Caco-2 (cell line): ENCODE measurements around the gene HAUS2. TPM values are rescaled to one million over a fixed set of nuclear protein-coding genes. Genes with fewer than 3 reads are reported as not detected.

Experiments used
- BruUV-seq: library from RNA; stranded (reverse); fragments of 400-500 nt; replicated peaks from 2 replicates; lab custom pipeline; 2021; lab: Mats Ljungman, UMichigan
- CTCF ChIA-PET: fragments of 300-600 bp; sonication (Branson Sonifier 250); formaldehyde crosslinking; loops from one replicate; lab custom pipeline; 2022; ENCODE audit warnings: antibody characterized with exemption; lab: Charles Lee
- POLR2A ChIA-PET: fragments of 300-600 bp; sonication (Branson Sonifier 250); formaldehyde crosslinking; loops from one replicate; lab custom pipeline; 2022; ENCODE audit warnings: antibody characterized with exemption; lab: Charles Lee
- DNase-seq, 2 experiments: peaks; one replicate each; pipeline versions ENCODE4 v3.0.0 to v3.0.0-alpha.2; 2020 to 2022
- H3K27me3 ChIP-seq: replicated peaks from 2 replicates; pipeline ENCODE4 v1.6.0; 2011; ENCODE audit warnings: low read length; ENCODE audit not compliant: control insufficient read depth, insufficient read depth
- H3K36me3 ChIP-seq: 2 replicates; pipeline ENCODE4 v1.5.1; 2011; ENCODE audit warnings: low read length; ENCODE audit not compliant: control insufficient read depth, insufficient read depth
- H3K4me1 ChIP-seq: fragments of 250-450 bp; sonication (Bioruptor Pico); 2 replicates; pipeline ENCODE4 v1.5.1; 2020; ENCODE audit warnings: mild to moderate bottlenecking
- H3K4me3 ChIP-seq: 2 replicates; pipeline ENCODE4 v1.5.1; 2011; ENCODE audit warnings: low read depth, mild to moderate bottlenecking, control low read depth, low read length
- H3K9me3 ChIP-seq: fragments of 250-450 bp; sonication (Bioruptor Pico); 2 replicates; pipeline ENCODE4 v1.5.1; 2020; ENCODE audit warnings: mild to moderate bottlenecking, moderate library complexity
- H3K27ac Mint-ChIP-seq: one replicate; pipeline ENCODE4 v1.8.0; 2022; ENCODE audit warnings: mixed read lengths; ENCODE audit not compliant: unreplicated experiment
- H3K27me3 Mint-ChIP-seq: one replicate; pipeline ENCODE4 v1.8.0; 2022; ENCODE audit warnings: mixed read lengths; ENCODE audit not compliant: insufficient read depth, unreplicated experiment
- H3K36me3 Mint-ChIP-seq: one replicate; pipeline ENCODE4 v1.8.0; 2022; ENCODE audit warnings: mild to moderate bottlenecking, mixed read lengths; ENCODE audit not compliant: insufficient read depth, unreplicated experiment
- H3K4me1 Mint-ChIP-seq: one replicate; pipeline ENCODE4 v1.8.0; 2022; ENCODE audit warnings: low read depth, mixed read lengths; ENCODE audit not compliant: unreplicated experiment
- H3K4me3 Mint-ChIP-seq: one replicate; pipeline ENCODE4 v1.8.0; 2022; ENCODE audit warnings: mild to moderate bottlenecking, moderate library complexity, mixed read lengths; ENCODE audit not compliant: unreplicated experiment
- H3K9me3 Mint-ChIP-seq: one replicate; pipeline ENCODE4 v1.8.0; 2022; ENCODE audit warnings: mixed read lengths; ENCODE audit not compliant: unreplicated experiment
- intact Hi-C: fragments of 100-400 bp; cut with micrococcal nuclease; formaldehyde crosslinking; loops from one replicate; pipeline ENCODE4 v1.10.0; 2022; ENCODE audit not compliant: unreplicated experiment
- total RNA-seq: library from RNA; stranded (reverse); gene quantifications from 2 replicates; pipeline ENCODE4 v1.2.3, GENCODE V29; 2022
- TF ChIP-seq, protein P1 (sequence below), 2 experiments: fragments of 200-600 bp in 1 of 2; IDR thresholded peaks; 1 replicate in 1 of 2; 2 replicates in 1 of 2; pipeline versions ENCODE4 v1.5.1 to v1.8.0; 2011 to 2022; ENCODE audit warnings: antibody characterized with exemption in 1 of 2, control low read depth in 1 of 2, inconsistent platforms in 1 of 2, low read depth in 1 of 2, low read length in 1 of 2, mild to moderate bottlenecking in 1 of 2, moderate library complexity in 1 of 2; ENCODE audit not compliant: insufficient read depth in 1 of 2, severe bottlenecking in 1 of 2, unreplicated experiment in 1 of 2

HAUS2 gene
- total RNA-seq, 1 experiment from 2014 or later = 35.7 TPM

DNA sequence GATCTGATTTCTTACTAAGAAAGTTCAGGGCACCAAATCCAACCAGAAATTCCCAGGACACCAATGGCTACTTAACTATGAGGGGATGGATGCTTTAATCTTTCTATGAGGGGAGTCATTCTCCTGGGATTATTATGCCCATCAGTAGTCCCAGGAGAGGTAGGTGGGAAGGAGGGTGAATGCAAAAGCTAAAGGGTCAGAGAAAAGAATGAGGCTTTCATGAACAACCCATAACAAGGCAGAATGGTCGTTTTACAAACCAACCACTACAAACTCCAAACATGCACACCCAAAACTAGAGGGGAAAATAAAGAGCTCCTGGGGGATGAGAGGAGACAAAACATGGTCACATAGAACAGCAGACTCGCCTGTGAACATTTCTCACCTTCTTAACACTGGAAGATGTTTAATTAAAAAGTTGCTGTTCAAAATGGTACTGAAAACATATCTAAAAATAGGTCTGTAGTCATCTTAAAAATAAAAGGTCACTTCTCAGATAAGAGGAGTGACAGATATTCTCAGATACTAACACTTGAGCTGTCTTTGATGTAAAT is 30.4 kb downstream of the HAUS2 start:
- Mint-ChIP-seq H3K27me3 (peaks cover 32% of the 10 kb centered on the region), H3K27ac (no peak overlapping the region), H3K36me3 (peaks cover 6% of the 10 kb centered on the region), H3K4me1 (peaks cover 7% of the 10 kb centered on the region), H3K9me3 (no peaks in the 10 kb centered on the region), H3K4me3 (no peak overlapping the region)
- H3K36me3 ChIP-seq = no peaks in the 10 kb centered on the region
- ChIA-PET CTCF (no interaction called here), POLR2A (interaction anchor here (0.6 kb wide), 1 partner anchor 786 kb away, joined by 3 read pairs; no protein-coding TSS in a partner anchor)
- no peak for DNase-seq
- 0 out of 2 replicates have a peak, but pooled peaks cover 16% of the 10 kb centered on the region for H3K4me1 ChIP-seq
- intact Hi-C loops = no loop called here
- peaks cover 1% of the 10 kb centered on the region; the same call in 1 of the 2 replicates for H3K27me3 ChIP-seq
- no TSS peak for BruUV-seq
- no peak overlapping the region for H3K4me3 ChIP-seq
- TF ChIP-seq, protein P1, sequence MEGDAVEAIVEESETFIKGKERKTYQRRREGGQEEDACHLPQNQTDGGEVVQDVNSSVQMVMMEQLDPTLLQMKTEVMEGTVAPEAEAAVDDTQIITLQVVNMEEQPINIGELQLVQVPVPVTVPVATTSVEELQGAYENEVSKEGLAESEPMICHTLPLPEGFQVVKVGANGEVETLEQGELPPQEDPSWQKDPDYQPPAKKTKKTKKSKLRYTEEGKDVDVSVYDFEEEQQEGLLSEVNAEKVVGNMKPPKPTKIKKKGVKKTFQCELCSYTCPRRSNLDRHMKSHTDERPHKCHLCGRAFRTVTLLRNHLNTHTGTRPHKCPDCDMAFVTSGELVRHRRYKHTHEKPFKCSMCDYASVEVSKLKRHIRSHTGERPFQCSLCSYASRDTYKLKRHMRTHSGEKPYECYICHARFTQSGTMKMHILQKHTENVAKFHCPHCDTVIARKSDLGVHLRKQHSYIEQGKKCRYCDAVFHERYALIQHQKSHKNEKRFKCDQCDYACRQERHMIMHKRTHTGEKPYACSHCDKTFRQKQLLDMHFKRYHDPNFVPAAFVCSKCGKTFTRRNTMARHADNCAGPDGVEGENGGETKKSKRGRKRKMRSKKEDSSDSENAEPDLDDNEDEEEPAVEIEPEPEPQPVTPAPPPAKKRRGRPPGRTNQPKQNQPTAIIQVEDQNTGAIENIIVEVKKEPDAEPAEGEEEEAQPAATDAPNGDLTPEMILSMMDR (IDR thresholded peaks at IDR 0.05; ENCODE audit: insufficient read depth in 1 of 2, low read depth in 1 of 2, low read length in 1 of 2, severe bottlenecking in 1 of 2, unreplicated experiment in 1 of 2) = no peak
- no peaks in the 10 kb centered on the region for H3K9me3 ChIP-seq

GRCh38 chr15:42581272-42581730 is 32.7 kb downstream of the HAUS2 start:
- Histone ChIP-seq H3K27me3 (no peaks in the 10 kb centered on the region), H3K9me3 (no peaks in the 10 kb centered on the region), H3K4me3 (peak overlapping the region; percentile 31), H3K4me1 (0 out of 2 replicates have a peak, but pooled peaks cover 7% of the 10 kb centered on the region), H3K36me3 (no peaks in the 10 kb centered on the region)
- peak overlapping the region; percentile 73 for H3K4me3 Mint-ChIP-seq
- no TSS peak for BruUV-seq
- ChIA-PET CTCF (interaction anchor here (2.6 kb wide), 1 partner anchor 11 kb away, joined by 12 read pairs; no protein-coding TSS in a partner anchor), POLR2A (no interaction called here)
- H3K4me1 Mint-ChIP-seq = peaks cover 7% of the 10 kb centered on the region
- H3K27ac Mint-ChIP-seq = no peak overlapping the region
- no peaks in the 10 kb centered on the region for H3K36me3 Mint-ChIP-seq
- peak; percentile 78 to 79 for DNase-seq
- no peaks in the 10 kb centered on the region for H3K9me3 Mint-ChIP-seq
- H3K27me3 Mint-ChIP-seq = peaks cover 34% of the 10 kb centered on the region
- TF ChIP-seq, protein P1 (IDR thresholded peaks at IDR 0.05; ENCODE audit: insufficient read depth in 1 of 2, low read depth in 1 of 2, low read length in 1 of 2, severe bottlenecking in 1 of 2, unreplicated experiment in 1 of 2) = no peak
- intact Hi-C loops = loop anchor here (1.0 kb wide), 1 partner anchor 69 kb away; no protein-coding TSS in a partner anchor

DNA sequence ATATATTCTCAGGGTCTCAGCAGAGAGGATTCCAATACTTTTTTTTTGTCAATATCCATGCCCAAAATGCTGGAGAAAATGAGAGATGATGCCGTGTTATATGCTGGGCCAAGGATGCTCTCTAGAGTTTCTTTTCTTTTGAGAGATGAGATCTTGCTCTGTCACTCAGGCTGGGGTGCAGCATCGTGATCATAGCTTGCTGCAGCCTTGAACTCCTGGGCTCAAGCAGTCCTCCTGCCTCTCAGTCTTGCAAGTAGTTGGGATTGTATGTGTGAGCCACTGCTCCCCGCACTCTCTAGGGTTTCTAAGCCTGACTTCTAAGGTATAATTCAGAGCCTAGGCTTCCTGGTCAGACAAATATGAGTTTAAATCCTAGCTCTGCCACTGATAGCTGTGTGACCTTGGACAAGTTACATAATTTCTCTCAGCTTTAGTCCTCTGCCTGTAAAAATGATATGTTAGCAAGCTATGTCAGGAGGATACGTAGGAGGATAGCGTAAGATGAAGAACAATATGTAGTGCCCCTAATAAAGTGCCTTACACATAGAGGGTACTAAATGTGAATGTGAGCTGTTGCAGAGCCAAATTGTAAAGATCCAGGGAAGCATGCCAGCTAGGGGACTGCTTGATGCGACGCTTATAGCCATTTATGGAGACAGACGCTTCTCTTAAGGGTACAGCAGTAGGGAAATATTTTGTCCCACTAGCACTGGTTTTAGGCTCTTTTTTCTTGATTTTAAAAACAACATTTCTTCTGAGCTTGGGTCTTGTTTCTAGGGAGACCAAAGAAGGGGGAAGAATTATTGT is 34.1 kb downstream of the HAUS2 start:
- TF ChIP-seq, protein P1 (IDR thresholded peaks at IDR 0.05; ENCODE audit: insufficient read depth in 1 of 2, low read depth in 1 of 2, low read length in 1 of 2, severe bottlenecking in 1 of 2, unreplicated experiment in 1 of 2) = no peak
- Histone ChIP-seq H3K4me1 (0 out of 2 replicates have a peak, but pooled peaks cover 7% of the 10 kb centered on the region), H3K4me3 (no peak overlapping the region), H3K27me3 (no peaks in the 10 kb centered on the region), H3K9me3 (no peaks in the 10 kb centered on the region), H3K36me3 (no peaks in the 10 kb centered on the region)
- Mint-ChIP-seq H3K27ac (no peak overlapping the region), H3K9me3 (no peaks in the 10 kb centered on the region), H3K4me3 (no peak overlapping the region), H3K27me3 (peaks cover 29% of the 10 kb centered on the region), H3K36me3 (no peaks in the 10 kb centered on the region), H3K4me1 (peaks cover 7% of the 10 kb centered on the region)
- CTCF ChIA-PET = interaction anchor here (2.6 kb wide), 1 partner anchor 9 kb away, joined by 12 read pairs; no protein-coding TSS in a partner anchor
- POLR2A ChIA-PET = no interaction called here
- DNase-seq = no peak
- intact Hi-C loops = no loop called here
- no TSS peak for BruUV-seq
